T-helper 9 cell (primary cell): Measurements from ENCODE around the gene KYNU.
"Not testable (repeated sequence)": the region's sequence is repeated elsewhere in the genome, so short reads cannot be mapped to it uniquely, and the experiment has no call there.

Source experiments
- DNase-seq: peaks from one replicate; pipeline ENCODE4 v3.0.0-alpha.2; 2020
- total RNA-seq, 2 donors: gene quantifications; one replicate each; lab custom pipeline; 2026; lab: John Stamatoyannopoulos, UW

The KYNU gene
- total RNA-seq, result 0 reads per million in 2 donors

DNA sequence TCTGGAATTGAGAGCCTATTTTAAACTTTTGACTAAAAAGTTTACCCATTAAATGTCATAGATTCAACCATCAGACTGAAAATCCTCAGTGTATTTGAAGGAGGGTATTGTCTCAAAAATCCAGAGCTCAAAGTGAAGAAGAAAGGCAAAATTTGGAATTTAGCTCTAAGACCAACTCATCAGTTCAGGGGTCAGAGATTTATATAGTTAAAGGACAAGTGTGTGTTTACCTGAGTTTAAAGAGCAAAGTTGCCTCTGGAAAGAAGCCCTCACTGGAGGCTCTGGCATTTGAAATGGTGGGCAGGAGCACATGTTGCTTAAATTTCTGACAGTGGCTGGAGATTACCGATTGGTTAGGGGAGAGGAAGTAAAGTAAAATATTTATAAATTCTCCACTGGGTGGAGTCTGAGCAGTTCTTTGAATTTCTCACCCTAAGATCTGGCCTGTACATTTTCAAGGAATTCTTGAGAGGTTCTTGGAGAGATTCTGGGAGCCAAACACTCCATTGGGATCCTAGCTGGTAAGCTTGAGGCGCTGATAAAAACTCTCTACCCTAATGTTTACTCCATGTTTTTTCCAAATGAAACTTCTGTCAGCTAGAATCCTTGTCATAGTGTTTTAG lies at the start of gene KYNU:
Gene KYNU (plus strand): TSS at position 449 of the 623 bp plus-strand sequence. CDS start 7,704 bp downstream, outside the sequence.
- no peak for DNase-seq

DNA sequence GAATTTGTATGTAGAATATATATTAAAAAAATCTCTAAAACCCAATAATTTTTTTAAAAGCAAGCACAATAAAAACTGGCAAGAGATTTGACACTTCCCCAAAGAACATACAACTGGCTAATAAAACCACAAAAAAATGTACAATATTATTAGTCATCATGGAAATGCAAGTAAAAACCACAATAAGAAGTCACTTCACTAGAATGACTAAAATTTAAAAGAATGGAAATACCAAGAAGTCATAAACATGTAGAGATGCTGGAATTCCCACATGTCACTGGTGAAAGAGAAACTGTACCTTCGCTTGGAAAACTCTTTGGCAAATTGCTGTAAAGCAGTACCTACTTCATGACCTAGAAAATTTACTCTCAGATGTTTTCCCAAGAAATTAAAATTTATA lies 43.4 kb upstream of the KYNU start:
- DNase-seq, result no peak

DNA sequence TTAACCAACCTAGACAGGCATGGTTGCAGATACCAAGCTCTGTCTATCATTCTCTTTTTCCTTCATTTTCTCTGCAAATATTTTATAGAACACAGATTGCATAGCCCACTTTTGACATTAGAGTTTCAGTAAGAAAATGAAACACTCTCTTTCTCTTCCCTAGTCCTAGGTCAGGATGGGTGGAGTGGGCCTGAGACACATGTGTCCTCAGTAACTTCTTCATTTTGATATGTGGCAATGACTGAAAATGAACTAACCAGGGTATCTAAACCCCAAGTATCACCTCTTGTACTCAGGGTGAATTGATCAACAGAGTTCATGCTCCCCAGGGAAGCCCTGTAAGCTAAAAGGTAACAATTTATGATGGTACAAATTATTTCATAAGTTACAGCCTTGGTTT lies 37.0 kb upstream of the KYNU start:
- DNase-seq, result no peak

DNA sequence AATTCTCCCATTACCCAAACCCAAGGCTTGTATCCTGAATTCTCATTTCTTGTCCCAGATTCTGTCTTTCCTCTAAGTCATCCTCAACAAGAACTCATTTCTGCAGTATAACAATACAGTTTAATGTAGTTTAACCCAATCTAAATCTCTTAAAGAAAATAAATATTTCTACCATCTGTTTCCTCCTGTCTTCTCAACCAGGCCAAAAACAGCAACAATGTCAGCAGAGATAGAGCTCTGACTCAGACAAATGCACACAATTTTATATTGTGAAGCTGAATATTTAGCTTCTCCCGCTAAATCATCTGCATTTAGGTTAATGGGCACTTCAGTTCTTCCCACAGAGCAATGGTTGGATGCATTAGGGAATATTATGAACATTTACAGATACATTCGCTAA lies 35.7 kb upstream of the KYNU start:
- DNase-seq, result no peak

DNA sequence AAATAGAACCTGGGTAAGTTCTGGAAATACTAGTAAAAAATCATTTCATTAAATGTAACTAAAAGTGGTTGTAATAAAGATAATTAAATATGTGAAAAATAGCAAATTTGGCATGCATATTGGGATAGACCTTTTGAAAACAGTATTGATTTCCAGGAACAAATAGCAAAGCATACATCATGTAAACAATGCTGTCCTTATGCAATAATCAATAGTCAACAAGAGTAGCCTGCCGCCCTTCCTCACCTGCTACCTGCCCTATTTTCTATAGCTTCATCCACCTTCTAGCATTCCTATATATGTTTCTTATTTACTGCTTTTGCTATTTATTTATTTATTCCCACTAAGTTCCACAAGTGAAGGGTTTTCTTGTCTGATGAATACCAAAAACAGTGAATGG lies 35.1 kb upstream of the KYNU start:
- DNase-seq, result no peak

DNA sequence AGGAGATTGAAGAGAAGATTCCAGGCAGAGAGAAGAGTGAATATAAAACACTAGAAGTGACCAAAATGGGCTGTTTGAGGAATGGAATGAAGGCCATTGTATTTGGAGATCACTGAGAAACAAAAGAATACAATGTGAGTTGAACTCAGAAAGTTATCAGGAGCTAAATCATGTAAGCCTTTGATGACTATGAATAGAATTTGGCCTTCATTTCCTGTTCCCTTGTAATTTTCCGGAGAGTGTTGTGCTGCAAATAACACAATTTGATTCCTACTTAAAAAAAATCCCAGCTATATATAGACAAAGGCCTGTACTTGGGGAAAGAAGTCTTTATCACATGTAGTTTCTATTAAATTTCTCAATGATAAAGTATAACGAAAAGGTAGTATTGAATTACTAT lies 33.7 kb upstream of the KYNU start:
- DNase-seq, result no peak

DNA sequence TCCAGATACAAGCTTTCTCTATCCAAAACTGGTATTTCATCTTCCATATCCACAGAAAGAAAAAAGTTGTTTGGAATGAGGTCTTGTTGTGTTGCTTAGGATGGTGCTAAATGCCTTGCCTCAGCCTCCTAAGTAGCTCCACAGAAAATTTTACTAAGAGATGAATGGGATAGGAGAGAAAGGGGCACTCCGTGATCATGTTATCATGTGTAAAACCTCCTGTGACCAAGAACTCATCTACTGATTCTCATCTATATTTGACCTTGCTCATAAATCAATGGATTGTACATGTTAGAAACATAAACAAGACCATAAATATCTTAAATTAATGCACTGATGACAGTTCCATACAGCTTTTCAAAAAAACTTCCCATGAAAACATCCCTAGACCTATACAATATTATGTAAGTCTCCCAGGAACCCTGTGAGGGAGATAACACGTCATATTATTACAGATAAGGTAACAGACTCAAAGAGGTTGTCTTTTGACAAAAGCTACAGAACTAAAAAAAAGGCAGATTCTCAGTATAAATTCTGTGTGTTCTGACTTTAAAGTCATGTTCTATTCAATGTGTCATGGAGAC lies 29.3 kb upstream of the KYNU start:
- DNase-seq, result no peak

DNA sequence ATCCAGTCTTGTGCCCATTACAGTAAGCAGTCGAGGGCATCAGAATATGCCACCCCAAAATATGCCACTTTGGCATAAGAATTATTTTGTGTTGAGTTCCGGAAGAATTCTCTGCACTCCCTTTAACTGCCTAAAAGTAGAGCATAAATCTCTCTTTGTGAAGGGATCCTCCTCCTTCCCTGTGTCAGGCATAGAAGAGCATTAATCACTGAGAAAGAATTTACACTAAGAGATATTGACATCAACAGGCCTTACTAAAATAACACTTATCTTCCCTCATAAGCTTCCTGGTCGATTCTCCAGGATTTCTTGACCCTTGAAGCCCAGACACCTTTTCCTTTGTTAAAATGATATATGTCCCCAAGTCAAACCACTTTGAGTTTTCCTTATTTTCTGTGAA lies 27.6 kb upstream of the KYNU start:
- DNase-seq, result no peak

DNA sequence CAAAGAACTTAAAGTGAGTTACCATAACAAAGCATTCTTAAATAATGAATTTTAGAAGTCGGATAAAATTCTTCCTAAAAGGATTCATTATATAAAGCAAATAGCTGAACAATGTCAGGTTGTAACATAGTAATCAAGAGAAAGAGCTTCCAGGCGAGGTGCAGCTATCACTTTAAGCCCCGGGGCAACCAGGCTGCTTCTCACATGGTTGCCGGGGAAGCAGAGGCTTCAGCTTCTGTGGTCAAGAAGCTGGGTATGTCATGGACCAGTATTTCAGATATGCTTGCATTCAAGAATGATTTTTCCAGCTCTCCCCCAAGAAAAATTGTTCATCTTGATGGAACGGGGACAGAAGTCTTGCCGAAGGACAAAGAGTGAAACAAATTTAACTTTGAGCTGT lies 23.6 kb upstream of the KYNU start:
- no peak for DNase-seq

DNA sequence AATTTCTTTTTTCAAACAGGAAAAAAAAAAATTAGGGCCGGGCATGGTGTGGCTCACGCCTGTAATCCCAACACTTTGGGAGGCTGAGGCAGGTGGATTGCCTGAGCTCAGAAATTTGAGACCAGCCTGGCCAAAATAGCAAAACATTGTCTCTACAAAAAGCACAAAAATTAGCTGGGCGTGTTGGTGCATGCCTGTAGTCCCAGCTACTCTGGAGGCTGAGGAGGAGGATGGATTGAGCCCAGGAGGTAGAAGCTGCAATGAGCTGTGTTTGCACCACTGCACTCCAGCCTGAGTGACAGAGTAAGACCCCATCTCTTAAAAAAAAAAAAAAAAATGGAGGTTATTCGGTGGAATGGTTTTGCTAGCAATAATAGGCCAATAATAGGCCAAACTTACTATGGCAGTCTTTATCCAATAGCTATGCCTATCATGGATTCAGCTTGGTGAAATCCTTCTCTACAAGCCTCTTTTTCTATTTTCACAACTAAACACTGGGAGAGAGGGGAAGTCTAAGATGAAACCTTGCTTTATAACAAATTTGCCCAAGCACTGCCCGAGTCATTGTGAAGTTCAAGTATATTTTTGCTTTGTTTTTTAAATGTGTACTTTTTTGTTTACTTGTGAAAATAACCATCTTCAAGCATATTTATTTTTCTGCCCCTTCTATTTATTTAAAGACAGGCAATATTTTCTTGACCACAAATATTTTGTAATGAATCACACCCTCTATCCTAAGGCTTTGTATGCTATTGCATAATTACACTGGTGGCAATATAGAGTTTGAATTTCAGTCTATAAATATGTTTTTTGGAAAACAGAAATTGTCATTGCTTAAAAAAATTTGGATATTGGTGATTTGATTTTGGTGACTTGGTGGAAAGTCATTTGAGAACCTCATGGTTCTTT lies 20.0 kb upstream of the KYNU start:
- no peak for DNase-seq

DNA sequence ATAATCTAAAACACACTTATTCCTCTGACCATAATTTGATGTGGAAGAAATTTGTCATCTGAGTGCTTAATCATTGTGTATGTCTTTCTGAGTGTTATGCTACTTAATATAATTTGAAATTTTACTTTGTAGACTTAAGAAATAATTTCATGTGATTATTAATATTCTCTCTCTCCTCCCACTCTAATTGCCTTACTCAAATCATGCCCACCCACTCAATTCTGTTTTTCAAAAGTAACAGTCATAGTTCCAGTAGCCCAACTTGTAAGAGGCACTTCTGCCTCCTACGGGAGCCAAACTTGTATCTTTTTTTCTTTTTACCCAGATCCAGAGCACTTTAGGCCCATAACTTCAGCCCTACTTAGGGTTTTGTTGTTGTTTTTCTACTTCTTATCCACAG lies 18.5 kb upstream of the KYNU start:
- DNase-seq, result no peak

DNA sequence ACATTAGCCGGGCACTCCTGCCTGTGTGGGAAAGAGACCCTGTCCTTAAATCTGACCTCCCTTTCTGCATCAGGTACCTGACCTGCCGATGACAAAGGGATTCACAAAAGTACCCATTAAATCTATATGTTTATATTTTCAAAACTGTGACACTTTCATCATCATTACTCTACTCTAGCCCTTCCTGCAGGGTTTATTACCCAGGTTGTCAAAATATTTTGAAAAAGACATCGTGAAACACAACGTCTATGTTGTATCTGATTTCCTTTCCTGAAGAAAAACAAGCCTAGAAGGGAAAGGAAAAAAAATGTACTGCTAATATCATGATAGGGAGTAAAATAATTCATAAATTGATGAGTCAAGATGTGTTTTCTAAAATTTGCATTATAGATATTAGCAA lies 15.2 kb upstream of the KYNU start:
- no peak for DNase-seq

DNA sequence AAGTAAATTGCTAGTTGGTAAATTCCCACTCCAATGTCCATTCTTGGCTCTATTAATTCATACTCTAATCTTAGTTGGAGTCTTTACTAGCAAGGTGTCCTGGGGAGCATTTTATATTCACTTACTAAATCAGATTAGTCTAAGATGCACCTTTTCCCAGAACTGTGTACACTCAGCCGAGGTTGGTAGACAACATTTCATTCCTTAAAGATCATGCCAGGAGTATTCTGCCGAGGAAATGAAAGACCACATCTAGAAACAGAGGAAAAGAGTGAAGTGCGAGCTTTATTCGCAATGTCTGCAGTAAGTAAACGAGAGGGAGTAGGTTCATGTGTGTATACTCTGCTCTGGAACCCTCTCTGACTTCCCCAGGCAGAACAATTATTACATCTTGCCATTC lies 14.6 kb upstream of the KYNU start:
- DNase-seq, result no peak

DNA sequence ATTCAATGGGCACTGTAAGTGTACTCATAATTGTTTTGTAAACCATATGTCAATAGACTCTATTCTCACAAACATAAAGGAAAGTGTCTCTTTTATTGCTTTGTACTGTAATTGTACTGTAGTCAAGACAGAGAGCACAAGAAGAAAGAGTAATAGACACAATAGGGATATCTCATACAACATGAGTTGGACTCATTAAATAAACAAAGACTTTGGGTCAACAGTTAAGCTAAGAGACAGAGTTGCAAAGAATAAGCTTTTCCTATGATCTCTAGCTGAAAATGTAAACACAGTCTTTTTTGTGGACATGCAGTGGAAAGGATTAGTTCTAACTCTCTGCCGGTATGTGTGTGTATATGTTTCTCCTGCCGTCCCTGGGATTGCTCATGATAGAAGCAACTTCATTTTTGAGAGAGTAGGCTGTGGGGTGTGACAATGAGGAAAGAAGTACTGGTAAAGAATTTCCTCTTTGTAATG lies 13.9 kb upstream of the KYNU start:
- DNase-seq, result no peak

DNA sequence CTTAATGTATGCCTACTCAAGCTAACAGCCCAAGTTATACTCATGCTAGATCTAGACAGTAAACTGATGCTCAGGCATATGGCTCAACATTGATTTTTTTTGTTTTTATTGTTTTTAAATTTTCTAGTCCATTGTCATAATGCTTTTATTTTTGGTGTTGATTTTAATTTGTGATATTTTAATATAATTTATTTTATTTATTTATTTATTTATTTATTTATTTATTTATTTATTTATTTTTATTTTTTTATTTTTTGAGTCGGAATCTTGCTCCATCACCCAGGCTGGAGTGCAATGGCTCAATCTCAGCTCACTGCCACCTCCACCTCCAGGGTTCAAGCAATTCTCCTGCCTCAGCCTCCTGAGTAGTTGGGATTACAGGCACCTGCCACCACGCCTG lies 12.9 kb upstream of the KYNU start:
- DNase-seq, result not testable (repeated sequence)

DNA sequence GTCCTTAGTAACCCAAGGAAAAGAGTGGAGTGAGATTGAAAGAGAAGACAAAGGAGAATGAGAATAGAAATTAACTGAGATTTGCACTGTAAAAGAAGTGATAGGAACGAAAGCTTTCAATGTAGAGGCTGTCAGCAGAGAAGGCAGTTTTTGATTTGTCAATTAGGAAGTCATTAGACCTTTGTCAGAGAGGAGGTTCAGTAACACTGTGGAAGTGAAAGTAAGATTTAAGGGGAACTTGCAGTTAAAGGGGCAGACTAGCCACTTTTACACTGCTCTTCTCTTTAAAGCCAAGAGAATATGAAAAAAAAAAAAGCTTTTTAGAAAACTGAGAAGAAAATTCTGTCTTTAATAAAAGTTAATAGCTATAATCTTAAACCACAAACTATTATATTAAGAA lies 11.5 kb upstream of the KYNU start:
- DNase-seq, result no peak

DNA sequence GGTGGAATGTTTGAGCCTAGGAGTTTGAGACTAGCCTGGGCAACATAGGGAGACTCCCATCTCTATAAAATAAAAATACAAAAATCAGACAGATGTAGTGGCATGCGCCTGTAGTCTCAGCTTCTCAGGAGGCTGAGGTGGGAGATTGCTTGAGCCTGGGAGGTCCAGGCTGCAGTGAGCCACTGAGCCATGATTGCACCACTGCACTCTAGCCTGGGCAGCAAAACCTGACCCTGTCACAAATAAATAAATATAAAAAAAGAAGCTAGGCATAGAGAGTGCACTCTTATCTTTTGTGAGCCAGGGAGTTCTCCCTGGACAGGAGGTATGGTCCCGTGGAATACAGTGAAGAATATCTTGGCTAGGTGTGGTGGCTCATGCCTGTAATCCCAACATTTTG lies 11.0 kb upstream of the KYNU start:
- no peak for DNase-seq

DNA sequence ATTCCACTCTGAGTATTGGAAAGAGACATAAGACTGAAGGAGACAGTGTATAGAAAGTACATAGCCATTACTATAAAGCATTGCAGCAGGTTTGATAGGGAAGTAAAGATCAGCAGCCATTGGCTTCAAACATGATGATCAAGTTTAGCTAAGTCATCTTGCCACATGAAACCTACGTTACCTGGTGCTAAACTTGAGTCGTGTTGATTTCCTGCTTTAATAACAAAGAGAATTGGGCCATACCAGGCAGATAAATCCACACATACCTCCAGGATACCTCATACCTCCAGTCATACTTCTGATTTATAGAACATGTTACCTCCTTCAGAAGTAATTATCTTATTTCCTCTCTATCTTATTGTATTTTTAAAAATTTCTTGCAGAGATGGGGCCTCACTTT lies 10.3 kb upstream of the KYNU start:
- DNase-seq, result no peak

DNA sequence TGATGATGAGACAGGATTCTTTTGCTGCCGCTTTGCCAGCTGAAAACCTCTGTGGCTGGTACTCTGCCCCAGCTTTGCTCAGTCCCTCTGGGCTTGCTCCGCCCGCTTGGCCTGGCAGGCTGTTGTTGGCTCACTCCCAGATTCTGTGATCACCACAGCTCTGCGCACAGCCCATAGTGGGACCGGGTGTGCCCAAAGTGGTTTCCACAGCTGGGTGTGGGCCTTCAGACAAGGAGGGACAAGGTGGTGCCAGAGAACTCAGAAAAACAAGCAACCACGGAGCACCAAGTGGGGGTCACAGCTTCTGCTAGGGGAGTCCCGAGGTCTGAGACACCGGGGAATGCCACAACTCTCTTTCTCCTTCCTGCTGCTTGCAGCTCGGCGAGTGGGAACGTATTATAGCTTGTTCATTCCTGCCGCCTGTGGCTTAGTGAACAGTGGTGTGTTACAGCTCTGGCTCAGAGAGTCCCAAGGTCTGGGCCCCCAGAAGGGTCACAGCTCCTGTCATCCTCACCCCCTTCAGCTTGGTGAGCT lies 9.2 kb upstream of the KYNU start:
- DNase-seq, result no peak

DNA sequence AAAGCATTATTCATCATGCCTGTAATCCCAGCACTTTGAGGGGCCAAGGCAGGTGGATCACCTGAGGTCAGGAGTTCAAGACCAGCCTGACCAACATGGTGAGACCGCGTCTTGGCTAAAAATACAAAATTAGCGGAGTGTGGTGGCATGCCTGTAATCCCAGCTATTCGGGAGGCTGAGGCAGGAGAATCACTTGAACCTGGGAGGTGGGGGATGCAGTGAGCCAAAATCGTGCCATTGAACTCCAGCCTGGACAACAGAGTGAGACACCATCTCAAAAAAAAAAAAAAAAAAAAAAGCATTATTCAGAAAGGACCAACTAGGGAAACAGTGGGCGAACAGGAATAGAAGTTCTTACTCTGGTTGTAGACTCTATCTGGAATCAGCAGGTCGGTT lies 8.4 kb upstream of the KYNU start:
- DNase-seq, result not testable (repeated sequence)

DNA sequence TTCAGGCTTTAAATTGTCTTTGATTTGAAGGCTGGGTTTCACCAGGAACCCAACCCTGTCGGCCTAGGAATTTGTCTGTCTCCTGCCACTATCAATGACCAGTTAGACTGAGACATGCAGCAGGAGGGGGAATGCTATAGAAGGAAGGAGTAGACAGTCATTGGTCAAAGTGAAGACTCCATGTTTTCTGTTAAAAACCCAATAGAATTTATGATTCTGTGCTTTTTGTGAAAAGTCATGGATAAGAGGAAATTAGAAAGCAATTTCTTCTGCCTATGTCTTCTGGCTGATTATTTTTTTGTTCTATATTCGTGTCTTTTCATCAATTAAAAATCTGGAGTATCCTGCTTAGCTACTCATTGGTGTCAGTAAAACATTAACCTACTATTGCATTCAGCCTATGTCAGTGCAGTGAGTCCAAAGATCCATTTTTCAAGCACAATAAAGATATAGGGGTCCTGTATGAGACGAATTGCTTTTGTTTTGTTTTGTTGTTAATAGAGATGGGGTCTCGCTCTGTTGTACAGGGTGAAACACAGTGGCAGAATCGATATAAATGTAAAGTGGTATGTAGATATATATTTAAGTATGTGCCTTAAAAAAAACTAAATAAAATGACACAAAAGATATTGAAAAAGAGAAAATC lies 7.9 kb upstream of the KYNU start:
- no peak for DNase-seq

DNA sequence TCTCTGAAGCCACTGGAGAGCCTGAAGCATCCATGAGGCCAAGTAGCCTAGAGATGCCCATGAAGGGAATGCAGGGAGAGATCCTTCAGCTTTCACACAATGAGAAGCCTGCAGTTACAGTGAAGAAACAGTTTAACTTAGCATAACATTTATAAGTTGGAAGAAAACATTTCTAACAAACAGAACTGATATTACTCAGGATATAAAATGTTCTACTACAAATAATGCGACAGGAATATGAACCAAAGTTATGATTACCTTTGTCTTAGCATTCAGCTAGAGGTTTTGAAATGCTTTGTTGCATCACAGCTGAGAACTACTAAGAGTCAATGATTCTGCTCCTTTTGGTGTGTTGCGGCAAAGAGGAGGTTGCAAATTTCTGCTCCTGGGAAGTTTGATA lies 6.9 kb upstream of the KYNU start:
- no peak for DNase-seq

DNA sequence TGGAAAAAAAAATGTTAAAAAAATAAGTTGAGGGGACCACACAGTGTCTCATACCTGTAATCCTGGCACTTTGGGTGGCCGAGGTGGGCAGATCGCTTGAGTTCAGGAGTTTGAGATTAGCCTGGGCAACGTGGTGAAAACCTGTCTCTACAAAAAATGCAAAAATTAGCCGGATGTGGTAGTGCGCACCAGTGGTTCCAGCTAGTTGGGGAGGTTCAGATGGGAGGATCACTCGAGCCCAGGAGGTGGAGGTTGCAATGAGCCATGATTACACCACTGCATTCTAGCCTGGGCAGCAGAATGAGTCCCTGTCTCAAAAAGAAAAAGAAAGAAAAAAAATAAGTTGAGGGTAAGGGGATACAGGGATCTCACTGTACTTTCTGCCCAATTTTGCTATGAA lies 6.1 kb upstream of the KYNU start:
- no peak for DNase-seq
